DMS 273 (cell line): ENCODE data around the gene TMPRSS13.

Source experiments
- DNase-seq: peaks from one replicate; lab custom pipeline; 2025; ENCODE audit not compliant: unreplicated experiment; lab: John Stamatoyannopoulos, UW

Gene TMPRSS13

GRCh38 chr11:117857734-117858414, 71.3 kb downstream of the TMPRSS13 start:
- no peak for DNase-seq

DNA sequence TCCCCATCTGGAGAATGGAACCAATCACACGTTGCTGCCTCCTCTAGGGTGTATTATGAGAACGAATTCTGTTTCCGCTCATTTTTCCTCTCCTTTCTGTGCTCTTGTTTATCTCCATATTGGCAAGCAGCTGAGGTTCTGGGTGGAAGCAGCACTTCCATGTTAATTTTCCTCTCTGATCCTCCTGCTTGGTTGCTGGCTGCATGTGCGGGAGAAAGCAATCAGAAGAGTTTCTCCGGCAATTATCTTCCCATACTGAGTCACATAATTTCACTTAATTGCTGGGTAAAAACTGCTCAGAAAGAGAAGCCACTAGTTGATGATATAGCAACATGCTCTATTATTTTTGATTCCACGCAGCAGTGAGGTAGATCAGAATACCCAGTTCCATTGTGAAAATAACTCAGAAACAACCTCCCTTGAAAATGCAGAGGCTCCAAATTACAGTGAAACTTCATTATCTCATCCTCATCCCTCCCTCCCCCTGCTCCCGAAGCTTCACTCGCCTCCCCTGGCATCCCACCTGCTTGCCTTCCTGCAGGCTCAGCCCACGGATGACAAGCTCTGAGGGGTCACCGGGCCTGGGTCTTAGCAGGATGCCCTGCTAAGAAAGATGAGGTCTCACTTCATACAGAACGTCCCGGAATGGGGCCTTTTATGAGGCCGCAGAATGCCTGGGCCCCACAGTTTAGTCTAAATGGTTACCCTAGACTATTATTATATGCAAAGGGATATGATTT, 73.1 kb downstream of the TMPRSS13 start:
- no peak for DNase-seq

- no peak for DNase-seq
Observed at GRCh38 chr11:117855186-117855845, 73.9 kb downstream of the TMPRSS13 start.

GRCh38 chr11:117852309-117852708, 76.9 kb downstream of the TMPRSS13 start:
- DNase-seq, result no peak

- DNase-seq, result no peak
Observed at GRCh38 chr11:117851852-117852251, 77.3 kb downstream of the TMPRSS13 start.

GRCh38 chr11:117851106-117851505, 78.1 kb downstream of the TMPRSS13 start:
- no peak for DNase-seq
